Right lobe of liver (tissue), 6 donors: ENCODE measurements around the gene MBD6. TPM values are rescaled to one million over a fixed set of nuclear protein-coding genes. Genes with fewer than 3 reads are reported as not detected.

Source experiments
- ATAC-seq, 4 donors: fragments of 200-7000 bp; cut with Tn5 transposase; one replicate each; pipeline ENCODE4 v1.9.1; 2020; ENCODE audit warnings: mild to moderate bottlenecking in 4 of 4, moderate library complexity in 4 of 4
- DNase-seq, 3 donors: peaks; one replicate each; pipeline ENCODE4 v3.0.0-alpha.2; 2020
- H3K27ac ChIP-seq, 3 donors: fragments of 200-600 bp; one replicate each; pipeline ENCODE4 v1.8.0; 2022
- H3K27me3 ChIP-seq, 2 donors: fragments of 200-600 bp; one replicate each; pipeline ENCODE4 v1.8.0; 2022
- H3K36me3 ChIP-seq, 4 donors: fragments of 200-600 bp; sonication (generic) in 1 of 4; one replicate each; pipeline versions ENCODE4 v1.5.1 to v1.8.0; 2017 to 2022; ENCODE audit warnings: control low read depth in 1 of 4
- H3K4me1 ChIP-seq, 4 donors: fragments of 200-600 bp; sonication (generic) in 1 of 4; one replicate each; pipeline versions ENCODE4 v1.5.1 to v1.8.0; 2017 to 2022; ENCODE audit warnings: control low read depth in 1 of 4
- H3K4me3 ChIP-seq, 3 donors: fragments of 200-600 bp; one replicate each; pipeline ENCODE4 v1.8.0; 2022
- H3K9me3 ChIP-seq, 4 donors: fragments of 200-600 bp; sonication (generic) in 1 of 4; one replicate each; pipeline versions ENCODE4 v1.5.1 to v1.8.0; 2017 to 2022; ENCODE audit warnings: control low read depth in 1 of 4
- POLR2A ChIP-seq: fragments of 450-650 bp; IDR thresholded peaks from one replicate; pipeline ENCODE4 v1.6.1; 2017; ENCODE audit warnings: antibody characterized with exemption, mild to moderate bottlenecking
- WGBS: methylation state at CpG from one replicate; pipeline ENCODE4 v1.1.6; 2018; ENCODE audit warnings: low coverage, low lambda C conversion rate; ENCODE audit not compliant: insufficient coverage; ENCODE audit errors: missing lambda C conversion rate; 5-methylcytosine and 5-hydroxymethylcytosine counted together
- intact Hi-C, 2 donors: fragments of 100-400 bp; cut with DNase I; formaldehyde crosslinking; loops; one replicate each; pipeline versions ENCODE4 v1.11.2 to v1.14.1; 2022
- total RNA-seq, 6 experiments: library from RNA; depleted of rRNA in 2 of 6; stranded (reverse); fragments of >200 nt in 2 of 6; fragmentation: NEBNext Ultra II Directional in 3 of 6; extraction: Animal tissue kit (Norgen Biotek cat#: 25700) in 3 of 6; gene quantifications; one replicate each; pipeline versions ENCODE4 v1.1.0 to v1.2.4, GENCODE V29; 2016 to 2023
- TF ChIP-seq, protein P1 (sequence below), 4 donors: fragments of 200-600 bp in 3 of 4; fragments of 450-650 bp in 1 of 4; IDR thresholded peaks; one replicate each; pipeline versions ENCODE4 v1.5.1 to v1.8.0; 2016 to 2022; ENCODE audit warnings: antibody characterized with exemption in 4 of 4, mild to moderate bottlenecking in 2 of 4
- donor health status: DM: no; HTN: yes; CAD: no.
- donor health status: DM: no; HTN: no; CAD: no.
- donor health status: DM: no; HTN: no; CAD: no.
- donor health status: DM: no; HTN: yes; CAD: no.
- donor health status: DM: no; HTN: yes; CAD: no.

Gene MBD6
- total RNA-seq, 6 experiments from 2014 or later = 7.4 to 61.1 (median 39.3) TPM

DNA sequence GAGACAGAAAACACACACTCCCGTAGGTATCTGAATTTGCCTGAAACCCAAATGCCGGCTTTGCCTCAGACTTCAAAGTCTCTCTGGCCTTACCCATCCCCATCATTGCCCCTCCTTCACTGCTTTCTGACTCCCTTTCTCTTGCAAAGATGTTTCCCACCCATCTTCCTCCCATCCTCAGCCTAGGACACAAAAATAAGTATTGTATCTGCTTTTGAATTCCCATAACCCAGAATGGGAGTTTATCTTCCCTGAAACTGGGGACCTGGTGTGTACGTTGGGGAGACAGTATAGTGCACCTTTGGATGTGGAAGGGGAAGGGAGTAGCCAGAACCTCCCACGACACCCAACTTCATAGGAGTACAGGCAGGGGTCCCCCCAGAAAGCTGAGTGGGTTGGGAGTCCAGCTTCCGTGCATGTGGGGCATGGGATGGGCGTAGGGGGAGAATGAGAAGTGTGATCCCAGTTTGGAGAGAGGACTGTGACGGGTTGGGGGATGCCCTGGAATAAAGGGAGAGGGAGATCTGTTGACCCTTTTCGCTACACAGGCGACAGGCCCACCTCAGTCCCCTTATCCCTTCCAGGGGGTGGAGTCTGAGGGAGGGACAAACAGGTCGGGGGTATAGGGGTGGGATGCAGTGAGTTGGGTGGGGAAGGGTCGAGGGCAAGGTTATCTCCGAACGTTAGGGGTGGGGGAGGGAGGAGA lies 26.7 kb downstream of the MBD6 start:
- WGBS = 40% methylated on average over 12 of the region's 13 CpGs
- DNase-seq (no peak), ATAC-seq (no peak)
- TF ChIP-seq, protein P1, sequence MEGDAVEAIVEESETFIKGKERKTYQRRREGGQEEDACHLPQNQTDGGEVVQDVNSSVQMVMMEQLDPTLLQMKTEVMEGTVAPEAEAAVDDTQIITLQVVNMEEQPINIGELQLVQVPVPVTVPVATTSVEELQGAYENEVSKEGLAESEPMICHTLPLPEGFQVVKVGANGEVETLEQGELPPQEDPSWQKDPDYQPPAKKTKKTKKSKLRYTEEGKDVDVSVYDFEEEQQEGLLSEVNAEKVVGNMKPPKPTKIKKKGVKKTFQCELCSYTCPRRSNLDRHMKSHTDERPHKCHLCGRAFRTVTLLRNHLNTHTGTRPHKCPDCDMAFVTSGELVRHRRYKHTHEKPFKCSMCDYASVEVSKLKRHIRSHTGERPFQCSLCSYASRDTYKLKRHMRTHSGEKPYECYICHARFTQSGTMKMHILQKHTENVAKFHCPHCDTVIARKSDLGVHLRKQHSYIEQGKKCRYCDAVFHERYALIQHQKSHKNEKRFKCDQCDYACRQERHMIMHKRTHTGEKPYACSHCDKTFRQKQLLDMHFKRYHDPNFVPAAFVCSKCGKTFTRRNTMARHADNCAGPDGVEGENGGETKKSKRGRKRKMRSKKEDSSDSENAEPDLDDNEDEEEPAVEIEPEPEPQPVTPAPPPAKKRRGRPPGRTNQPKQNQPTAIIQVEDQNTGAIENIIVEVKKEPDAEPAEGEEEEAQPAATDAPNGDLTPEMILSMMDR (IDR thresholded peaks at IDR 0.05) = no peak
- TF ChIP-seq POLR2A = no peak
- no peak overlapping the region for H3K27ac ChIP-seq
- no peaks in the 10 kb centered on the region for H3K9me3 ChIP-seq
- H3K4me1 ChIP-seq = peaks cover 0 to 7% (median 1%) of the 10 kb centered on the region in 4 donors
- peak overlapping the region in 2 of 3 donors; percentile 7 to 22 for H3K4me3 ChIP-seq
- H3K36me3 ChIP-seq = no peaks in the 10 kb centered on the region
- H3K27me3 ChIP-seq = peaks cover 0 to 13% of the 10 kb centered on the region in 2 donors
- intact Hi-C loops = no loop called here

DNA sequence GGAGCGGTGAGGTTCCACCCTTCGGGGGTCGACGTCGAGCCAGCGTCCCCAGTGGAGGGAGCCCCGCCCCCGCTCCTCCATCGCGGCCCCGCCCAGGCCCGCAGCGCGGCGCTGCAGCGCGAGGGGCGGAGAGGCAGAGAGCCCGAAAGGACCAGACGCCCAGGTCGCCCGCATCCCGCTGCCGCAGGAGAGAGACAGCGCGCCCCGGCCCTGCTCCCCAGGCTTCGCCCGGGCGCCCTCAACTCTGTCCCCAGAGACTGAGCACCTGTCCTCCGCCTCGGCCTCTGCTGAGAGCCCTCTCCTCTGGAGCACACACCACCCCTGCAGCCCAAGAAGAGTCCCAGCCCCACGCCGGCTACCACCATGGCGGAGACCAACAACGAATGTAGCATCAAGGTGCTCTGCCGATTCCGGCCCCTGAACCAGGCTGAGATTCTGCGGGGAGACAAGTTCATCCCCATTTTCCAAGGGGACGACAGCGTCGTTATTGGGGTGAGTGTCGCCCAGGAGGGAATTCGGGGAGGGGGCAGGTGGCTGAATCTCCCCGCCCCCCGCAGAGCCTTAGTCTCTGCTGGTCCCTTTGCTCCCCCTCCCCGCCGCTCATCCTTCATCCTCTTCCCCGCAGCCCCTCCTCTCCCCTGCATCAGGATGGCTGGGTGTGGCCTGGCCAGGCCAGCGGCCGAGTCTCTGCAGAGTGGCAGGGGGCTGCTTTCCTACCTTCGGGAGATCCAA lies 27.5 kb downstream of the MBD6 start, which contains the start of gene KIF5A:
Gene KIF5A (plus strand): TSS at position 136 of the 732 bp plus-strand sequence. CDS start 228 bp downstream, at position 364.
- WGBS = 21% methylated on average over 4 of the region's 52 CpGs

DNA sequence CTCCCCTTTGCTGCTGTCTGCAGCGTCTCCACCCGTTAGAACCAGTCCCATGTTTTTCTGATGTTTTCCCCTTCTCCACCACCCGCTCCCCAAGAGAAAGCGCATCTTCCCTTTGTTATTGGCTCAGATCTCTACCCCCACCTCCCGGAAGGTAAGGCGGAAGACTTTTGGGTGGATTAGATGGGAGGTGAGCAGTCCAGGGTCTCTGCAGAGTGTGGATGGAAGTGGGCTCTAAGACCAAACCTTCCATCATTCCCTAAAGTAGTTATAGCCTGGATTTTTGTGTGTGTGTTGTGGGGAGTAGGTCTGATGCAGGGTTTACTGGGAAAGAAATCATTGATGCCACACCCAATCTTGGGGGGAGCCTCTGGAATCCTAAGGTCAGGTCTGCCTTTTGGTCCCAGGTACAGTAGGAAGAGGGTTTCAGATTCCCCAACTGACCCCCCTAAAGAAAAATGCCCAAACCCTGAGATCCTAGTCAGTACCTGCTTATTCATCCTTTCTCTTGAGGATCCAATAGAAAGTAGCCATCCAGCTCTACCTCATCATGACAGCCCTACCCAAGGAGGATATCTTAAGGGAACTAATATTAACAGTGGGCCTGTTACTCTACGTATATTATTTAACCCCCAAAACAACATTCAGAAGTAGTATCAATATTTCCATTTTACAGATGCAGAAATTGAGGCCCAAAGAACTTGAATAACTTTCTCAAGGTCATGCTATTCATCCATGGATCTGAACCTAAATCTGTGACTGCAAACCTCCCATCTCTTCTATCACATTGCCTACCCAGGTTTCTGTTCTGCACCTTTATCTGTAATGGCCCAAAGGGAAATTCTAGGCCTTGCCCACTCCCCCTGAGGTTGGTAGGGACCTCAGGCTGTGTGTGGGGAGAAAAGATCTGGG lies 28.3 kb downstream of the MBD6 start:
- no peaks in the 10 kb centered on the region for H3K36me3 ChIP-seq
- H3K4me3 ChIP-seq = no peak overlapping the region
- 64% methylated on average over 6 of the region's 7 CpGs for WGBS
- no peak for ATAC-seq
- peaks cover 0 to 4% (median 1%) of the 10 kb centered on the region in 4 donors for H3K4me1 ChIP-seq
- no peak for DNase-seq
- no peaks in the 10 kb centered on the region for H3K9me3 ChIP-seq
- H3K27ac ChIP-seq = no peak overlapping the region
- TF ChIP-seq, protein P1 (IDR thresholded peaks at IDR 0.05) = no peak
- TF ChIP-seq POLR2A = no peak
- intact Hi-C loops = no loop called here
- H3K27me3 ChIP-seq = peaks cover 0 to 13% of the 10 kb centered on the region in 2 donors

More for the DNA sequence above, 27.5 kb downstream of the MBD6 start, which contains the start of gene KIF5A:
- DNase-seq (peak in 1 of 3 donors; percentile 42), ATAC-seq (no peak)
- no peak for TF ChIP-seq POLR2A
- TF ChIP-seq, protein P1 (IDR thresholded peaks at IDR 0.05) = no peak
- H3K27ac ChIP-seq = no peak within 1 kb of the TSS
- peaks cover 0 to 7% (median 1%) of the 10 kb centered on the region in 4 donors for H3K4me1 ChIP-seq
- peaks cover 0 to 13% of the 10 kb centered on the region in 2 donors for H3K27me3 ChIP-seq
- H3K9me3 ChIP-seq = no peaks in the 10 kb centered on the region
- intact Hi-C loops = no loop called here
- no peaks in the 10 kb centered on the region for H3K36me3 ChIP-seq
- peak within 1 kb of the TSS in 2 of 3 donors; percentile 7 to 22 for H3K4me3 ChIP-seq

DNA sequence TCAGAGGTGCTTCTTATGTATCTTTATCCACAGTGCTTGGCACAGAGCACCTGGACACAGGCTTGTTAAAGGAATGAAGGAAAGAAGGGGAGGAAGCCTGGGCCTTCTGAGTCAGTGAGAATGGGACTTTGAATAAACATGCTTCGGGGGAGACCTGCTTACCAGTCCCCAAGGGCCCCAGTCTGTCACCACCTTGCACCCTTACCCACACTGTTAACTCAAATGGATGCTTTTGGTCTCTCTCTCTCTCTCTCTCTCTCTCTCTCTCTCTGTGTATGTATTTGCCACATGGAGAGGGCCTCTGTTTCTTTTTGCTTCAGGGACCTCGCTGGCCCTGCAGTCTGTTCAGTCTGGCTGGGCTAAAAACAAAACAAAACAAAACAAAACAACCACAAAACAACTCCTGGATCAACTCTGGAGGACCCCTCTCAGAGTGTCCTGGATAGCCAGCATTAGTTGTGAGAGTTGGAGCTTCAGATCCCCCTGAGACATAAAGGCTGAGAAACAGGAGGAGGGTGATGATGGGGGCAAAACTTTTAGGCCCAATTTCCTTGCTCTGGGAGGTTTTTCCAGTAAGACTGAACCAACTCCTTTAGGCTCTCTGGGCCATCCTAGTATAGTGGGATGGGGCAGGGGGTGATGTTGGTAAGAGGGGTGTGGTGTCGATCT lies 29.1 kb downstream of the MBD6 start:
- Histone ChIP-seq H3K27me3 (peaks cover 0 to 13% of the 10 kb centered on the region in 2 donors), H3K4me1 (no peaks in the 10 kb centered on the region), H3K4me3 (no peak overlapping the region), H3K27ac (no peak overlapping the region), H3K36me3 (no peaks in the 10 kb centered on the region), H3K9me3 (no peaks in the 10 kb centered on the region)
- intact Hi-C loops = no loop called here
- no peak for TF ChIP-seq POLR2A
- TF ChIP-seq, protein P1 (IDR thresholded peaks at IDR 0.05) = no peak
- 70% methylated on average over 2 of the region's 3 CpGs for WGBS
- ATAC-seq (no peak), DNase-seq (no peak)
